ENCODE data around the gene BMPR1A.

BMPR1A gene

GRCh38 chr10:86710987-86711512 is 45.4 kb upstream of the BMPR1A start:
- TF ChIP-seq CTCF (IDR thresholded peaks at IDR 0.05; ENCODE audit: low read depth, low read length, missing control alignments), result peak; percentile 62
- DNase-seq (ENCODE audit: extremely low read depth, low read depth), result peak; percentile 47

GRCh38 chr10:86711513-86712316 is 44.7 kb upstream of the BMPR1A start:
- peak overlapping the region; percentile 49 for H3K4me3 ChIP-seq (replicated peaks; ENCODE audit: low read depth, low read length)
- DNase-seq (ENCODE audit: extremely low read depth, low read depth), result no peak
- TF ChIP-seq CTCF (IDR thresholded peaks at IDR 0.05; ENCODE audit: low read depth, low read length, missing control alignments), result no peak

More at GRCh38 chr10:86710987-86711512, 45.4 kb upstream of the BMPR1A start:
- peak overlapping the region; percentile 49 for H3K4me3 ChIP-seq (replicated peaks; ENCODE audit: low read depth, low read length)

- DNase-seq (ENCODE audit: extremely low read depth, low read depth), result no peak
- no peak for TF ChIP-seq CTCF (IDR thresholded peaks at IDR 0.05; ENCODE audit: low read depth, low read length, missing control alignments)
- peak overlapping the region; percentile 49 for H3K4me3 ChIP-seq (replicated peaks; ENCODE audit: low read depth, low read length)
These were observed 44.1 kb upstream of the BMPR1A start for GRCh38 chr10:86712317-86712707.

DNA sequence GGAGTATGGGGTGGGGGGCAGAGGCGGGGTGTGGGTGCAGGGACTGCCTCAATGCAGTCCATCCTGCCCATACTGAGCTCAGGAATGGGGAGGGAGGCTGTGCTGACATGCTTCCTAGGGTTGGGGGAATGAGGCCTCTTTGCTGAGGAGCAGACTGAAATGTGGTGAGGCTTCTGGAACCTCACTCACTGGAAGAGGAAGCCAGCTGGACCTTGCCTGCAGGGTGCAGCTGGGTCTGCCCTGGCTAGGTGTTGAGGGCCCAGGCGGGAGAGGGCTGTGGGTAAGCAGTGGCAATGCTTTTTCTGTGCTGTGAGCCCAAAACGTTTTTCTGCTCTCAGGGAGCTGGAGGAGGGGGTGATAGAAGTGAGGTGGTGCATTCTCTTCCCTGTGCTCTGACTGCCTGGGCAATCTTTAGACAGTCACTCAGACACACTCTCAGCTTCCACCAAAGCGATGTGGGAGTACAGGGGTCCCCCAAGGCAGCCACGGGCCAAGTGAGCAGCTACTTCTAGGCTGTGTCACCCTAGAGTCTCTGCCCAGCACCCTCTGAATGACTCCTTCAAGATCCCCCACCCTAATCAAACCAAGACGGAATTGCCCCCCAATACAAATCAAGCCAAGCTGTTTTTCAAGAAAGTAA is 41.1 kb upstream of the BMPR1A start:
- DNase-seq (ENCODE audit: extremely low read depth, low read depth), result no peak
- TF ChIP-seq CTCF (IDR thresholded peaks at IDR 0.05; ENCODE audit: low read depth, low read length, missing control alignments), result no peak
- H3K4me3 ChIP-seq (replicated peaks; ENCODE audit: low read depth, low read length), result no peak overlapping the region

- DNase-seq (ENCODE audit: extremely low read depth, low read depth), result no peak
- H3K4me3 ChIP-seq (replicated peaks; ENCODE audit: low read depth, low read length), result no peak overlapping the region
- TF ChIP-seq CTCF (IDR thresholded peaks at IDR 0.05; ENCODE audit: low read depth, low read length, missing control alignments), result no peak
These were observed 40.6 kb upstream of the BMPR1A start for GRCh38 chr10:86715836-86716235.

GRCh38 chr10:86716466-86716865 is 40.0 kb upstream of the BMPR1A start:
- DNase-seq (ENCODE audit: extremely low read depth, low read depth), result no peak
- TF ChIP-seq CTCF (IDR thresholded peaks at IDR 0.05; ENCODE audit: low read depth, low read length, missing control alignments), result no peak
- H3K4me3 ChIP-seq (replicated peaks; ENCODE audit: low read depth, low read length), result no peak overlapping the region
